HepG2 (cell line): Measurements from ENCODE around the gene ENTPD5. TPM values are rescaled to one million over a fixed set of nuclear protein-coding genes. Genes with fewer than 3 reads are reported as not detected.

Experiments
- ARNTL ChIP-seq: sonication (generic); formaldehyde crosslinking; IDR thresholded peaks from 2 replicates; pipeline ENCODE4 v1.4.0; 2020; ENCODE audit warnings: mild to moderate bottlenecking, missing genetic modification reagents
- BATF2 ChIP-seq: sonication (generic); formaldehyde crosslinking; IDR thresholded peaks from 2 replicates; pipeline ENCODE4 v1.8.0; 2022; ENCODE audit warnings: mild to moderate bottlenecking, missing genetic modification reagents, moderate library complexity
- FOXP1 ChIP-seq, 2 experiments: fragments of 450-650 bp in 1 of 2; IDR thresholded peaks; 2 replicates each; pipeline ENCODE4 v1.6.1; 2017 to 2018; ENCODE audit warnings: antibody characterized with exemption in 1 of 2
- HDAC6 ChIP-seq: fragments of 200-600 bp; sonication (generic); IDR thresholded peaks from 2 replicates; pipeline ENCODE4 v1.7.0; 2017; ENCODE audit warnings: mild to moderate bottlenecking, antibody characterized with exemption, low read length, low read depth
- MEIS1 ChIP-seq: sonication (generic); formaldehyde crosslinking; IDR thresholded peaks from 2 replicates; pipeline ENCODE4 v1.9.0; 2021; ENCODE audit warnings: mild to moderate bottlenecking, missing genetic modification reagents, moderate library complexity, borderline replicate concordance
- MXD4 ChIP-seq: IDR thresholded peaks from 2 replicates; pipeline ENCODE4 v1.6.1; 2016; ENCODE audit warnings: mild to moderate bottlenecking, missing biosample characterization, missing genetic modification reagents
- MZF1 ChIP-seq: sonication (generic); formaldehyde crosslinking; IDR thresholded peaks from 2 replicates; pipeline ENCODE4 v1.8.1; 2023; ENCODE audit warnings: mild to moderate bottlenecking, missing genetic modification reagents, borderline replicate concordance
- SIN3A ChIP-seq: IDR thresholded peaks from 2 replicates; pipeline ENCODE4 v1.6.1; 2011; ENCODE audit warnings: low read depth, mild to moderate bottlenecking, control low read depth, low read length, borderline replicate concordance
- ZC3H4 ChIP-seq: sonication (generic); formaldehyde crosslinking; IDR thresholded peaks from 2 replicates; pipeline ENCODE4 v1.4.0; 2020; ENCODE audit warnings: missing genetic modification reagents, borderline replicate concordance
- ZKSCAN1 ChIP-seq: fragments of 150-350 bp; IDR thresholded peaks from 2 replicates; pipeline ENCODE4 v1.6.1; 2014; ENCODE audit warnings: low read length
- ZNF572 ChIP-seq: sonication (generic); formaldehyde crosslinking; IDR thresholded peaks from 2 replicates; pipeline ENCODE4 v1.5.1; 2020; ENCODE audit warnings: mild to moderate bottlenecking, missing genetic modification reagents
- ZNF644 ChIP-seq: IDR thresholded peaks from 2 replicates; pipeline ENCODE4 v1.6.1; 2016; ENCODE audit warnings: low read depth
- ZNF713 ChIP-seq: sonication (generic); formaldehyde crosslinking; IDR thresholded peaks from 2 replicates; pipeline ENCODE4 v1.4.0; 2020; ENCODE audit warnings: mild to moderate bottlenecking, missing genetic modification reagents
- ZSCAN29 ChIP-seq: sonication (generic); formaldehyde crosslinking; conservative IDR thresholded peaks from 2 replicates; pipeline ENCODE4 v1.4.0; 2020; ENCODE audit warnings: mild to moderate bottlenecking, missing genetic modification reagents
- polyA plus RNA-seq, 8 experiments: library from polyadenylated mRNA; depleted of rRNA in 3 of 8; stranded (reverse) in 7 of 8; unstranded in 1 of 8; fragments of >200 nt; fragmentation: Illumina TruSeq in 4 of 8; extraction: Trizol in 4 of 8; gene quantifications; 2 replicates each; pipeline versions ENCODE4 v1.2.1 to v1.2.3, GENCODE V29; 2011 to 2016; ENCODE audit warnings: low read depth in 4 of 8, missing spikeins in 1 of 8, mixed read lengths in 1 of 8; ENCODE audit not compliant: insufficient read depth in 1 of 8
- total RNA-seq, 5 experiments: library from RNA; depleted of rRNA; stranded (reverse); fragments of >200 nt; fragmentation: Illumina TruSeq; extraction: Trizol; gene quantifications; 2 replicates each; pipeline ENCODE4 v1.2.3, GENCODE V29; 2016; ENCODE audit warnings: low read depth in 1 of 5
- TF ChIP-seq, protein P1 (sequence below): sonication (generic); formaldehyde crosslinking; IDR thresholded peaks from 2 replicates; pipeline ENCODE4 v1.4.0; 2020; ENCODE audit warnings: mild to moderate bottlenecking, missing genetic modification reagents
- TF ChIP-seq, protein P2 (sequence below): sonication (generic); formaldehyde crosslinking; conservative IDR thresholded peaks from 2 replicates; pipeline ENCODE4 v1.4.0; 2020; ENCODE audit warnings: missing genetic modification reagents
- TF ChIP-seq, protein P3 (sequence below): sonication (generic); formaldehyde crosslinking; IDR thresholded peaks from 2 replicates; pipeline ENCODE4 v1.4.0; 2020; ENCODE audit warnings: missing genetic modification reagents
- TF ChIP-seq, protein P4 (sequence below): sonication (generic); formaldehyde crosslinking; IDR thresholded peaks from 2 replicates; pipeline ENCODE4 v1.9.0; 2021; ENCODE audit warnings: missing genetic modification reagents, mild to moderate bottlenecking, borderline replicate concordance

Gene ENTPD5
- total and polyA plus RNA-seq, 2 of the 13 experiments (the other 11 are each of a cell fraction or from before 2014, with no cell fraction given) = 33.8 to 43.3 TPM

GRCh38 chr14:74018586-74019407 lies at the start of gene ENTPD5, which contains the start of gene BBOF1 (continued):
- TF ChIP-seq, protein P1, sequence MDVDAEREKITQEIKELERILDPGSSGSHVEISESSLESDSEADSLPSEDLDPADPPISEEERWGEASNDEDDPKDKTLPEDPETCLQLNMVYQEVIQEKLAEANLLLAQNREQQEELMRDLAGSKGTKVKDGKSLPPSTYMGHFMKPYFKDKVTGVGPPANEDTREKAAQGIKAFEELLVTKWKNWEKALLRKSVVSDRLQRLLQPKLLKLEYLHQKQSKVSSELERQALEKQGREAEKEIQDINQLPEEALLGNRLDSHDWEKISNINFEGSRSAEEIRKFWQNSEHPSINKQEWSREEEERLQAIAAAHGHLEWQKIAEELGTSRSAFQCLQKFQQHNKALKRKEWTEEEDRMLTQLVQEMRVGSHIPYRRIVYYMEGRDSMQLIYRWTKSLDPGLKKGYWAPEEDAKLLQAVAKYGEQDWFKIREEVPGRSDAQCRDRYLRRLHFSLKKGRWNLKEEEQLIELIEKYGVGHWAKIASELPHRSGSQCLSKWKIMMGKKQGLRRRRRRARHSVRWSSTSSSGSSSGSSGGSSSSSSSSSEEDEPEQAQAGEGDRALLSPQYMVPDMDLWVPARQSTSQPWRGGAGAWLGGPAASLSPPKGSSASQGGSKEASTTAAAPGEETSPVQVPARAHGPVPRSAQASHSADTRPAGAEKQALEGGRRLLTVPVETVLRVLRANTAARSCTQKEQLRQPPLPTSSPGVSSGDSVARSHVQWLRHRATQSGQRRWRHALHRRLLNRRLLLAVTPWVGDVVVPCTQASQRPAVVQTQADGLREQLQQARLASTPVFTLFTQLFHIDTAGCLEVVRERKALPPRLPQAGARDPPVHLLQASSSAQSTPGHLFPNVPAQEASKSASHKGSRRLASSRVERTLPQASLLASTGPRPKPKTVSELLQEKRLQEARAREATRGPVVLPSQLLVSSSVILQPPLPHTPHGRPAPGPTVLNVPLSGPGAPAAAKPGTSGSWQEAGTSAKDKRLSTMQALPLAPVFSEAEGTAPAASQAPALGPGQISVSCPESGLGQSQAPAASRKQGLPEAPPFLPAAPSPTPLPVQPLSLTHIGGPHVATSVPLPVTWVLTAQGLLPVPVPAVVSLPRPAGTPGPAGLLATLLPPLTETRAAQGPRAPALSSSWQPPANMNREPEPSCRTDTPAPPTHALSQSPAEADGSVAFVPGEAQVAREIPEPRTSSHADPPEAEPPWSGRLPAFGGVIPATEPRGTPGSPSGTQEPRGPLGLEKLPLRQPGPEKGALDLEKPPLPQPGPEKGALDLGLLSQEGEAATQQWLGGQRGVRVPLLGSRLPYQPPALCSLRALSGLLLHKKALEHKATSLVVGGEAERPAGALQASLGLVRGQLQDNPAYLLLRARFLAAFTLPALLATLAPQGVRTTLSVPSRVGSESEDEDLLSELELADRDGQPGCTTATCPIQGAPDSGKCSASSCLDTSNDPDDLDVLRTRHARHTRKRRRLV (CRISPR knock-in tag) = no peak
- no peak for TF ChIP-seq MXD4 (CRISPR knock-in tag)
- TF ChIP-seq FOXP1 (IDR thresholded peaks at IDR 0.05) = no peak
- no peak for TF ChIP-seq FOXP1 (CRISPR knock-in tag; IDR thresholded peaks at IDR 0.05)
- TF ChIP-seq BATF2 = no peak
- TF ChIP-seq, protein P2, sequence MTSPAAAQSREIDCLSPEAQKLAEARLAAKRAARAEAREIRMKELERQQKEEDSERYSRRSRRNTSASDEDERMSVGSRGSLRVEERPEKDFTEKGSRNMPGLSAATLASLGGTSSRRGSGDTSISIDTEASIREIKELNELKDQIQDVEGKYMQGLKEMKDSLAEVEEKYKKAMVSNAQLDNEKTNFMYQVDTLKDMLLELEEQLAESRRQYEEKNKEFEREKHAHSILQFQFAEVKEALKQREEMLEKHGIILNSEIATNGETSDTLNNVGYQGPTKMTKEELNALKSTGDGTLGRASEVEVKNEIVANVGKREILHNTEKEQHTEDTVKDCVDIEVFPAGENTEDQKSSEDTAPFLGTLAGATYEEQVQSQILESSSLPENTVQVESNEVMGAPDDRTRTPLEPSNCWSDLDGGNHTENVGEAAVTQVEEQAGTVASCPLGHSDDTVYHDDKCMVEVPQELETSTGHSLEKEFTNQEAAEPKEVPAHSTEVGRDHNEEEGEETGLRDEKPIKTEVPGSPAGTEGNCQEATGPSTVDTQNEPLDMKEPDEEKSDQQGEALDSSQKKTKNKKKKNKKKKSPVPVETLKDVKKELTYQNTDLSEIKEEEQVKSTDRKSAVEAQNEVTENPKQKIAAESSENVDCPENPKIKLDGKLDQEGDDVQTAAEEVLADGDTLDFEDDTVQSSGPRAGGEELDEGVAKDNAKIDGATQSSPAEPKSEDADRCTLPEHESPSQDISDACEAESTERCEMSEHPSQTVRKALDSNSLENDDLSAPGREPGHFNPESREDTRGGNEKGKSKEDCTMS (CRISPR knock-in tag) = no peak
- no peak for TF ChIP-seq ZC3H4 (CRISPR knock-in tag)
- TF ChIP-seq SIN3A = peak; percentile 61; the same call in 1 of the 2 replicates
- TF ChIP-seq ZNF572 = 0 out of 2 replicates have a peak, but pooled peaks have one; percentile 85
- TF ChIP-seq HDAC6 = no peak
- TF ChIP-seq ARNTL (CRISPR knock-in tag) = no peak
- 0 out of 2 replicates have a peak, but pooled peaks have one; percentile 22 for TF ChIP-seq MEIS1 (CRISPR knock-in tag)
- no peak for TF ChIP-seq MZF1 (CRISPR knock-in tag)
- TF ChIP-seq ZNF644 (CRISPR knock-in tag) = no peak
- TF ChIP-seq, protein P3, sequence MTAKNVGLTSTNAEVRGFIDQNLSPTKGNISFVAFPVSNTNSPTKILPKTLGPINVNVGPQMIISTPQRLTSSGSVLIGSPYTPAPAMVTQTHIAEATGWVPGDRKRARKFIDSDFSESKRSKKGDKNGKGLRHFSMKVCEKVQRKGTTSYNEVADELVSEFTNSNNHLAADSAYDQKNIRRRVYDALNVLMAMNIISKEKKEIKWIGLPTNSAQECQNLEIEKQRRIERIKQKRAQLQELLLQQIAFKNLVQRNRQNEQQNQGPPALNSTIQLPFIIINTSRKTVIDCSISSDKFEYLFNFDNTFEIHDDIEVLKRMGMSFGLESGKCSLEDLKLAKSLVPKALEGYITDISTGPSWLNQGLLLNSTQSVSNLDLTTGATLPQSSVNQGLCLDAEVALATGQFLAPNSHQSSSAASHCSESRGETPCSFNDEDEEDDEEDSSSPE (CRISPR knock-in tag) = peak; percentile 63; the same call in 1 of the 2 replicates
- TF ChIP-seq ZKSCAN1 = no peak
- TF ChIP-seq ZSCAN29 (CRISPR knock-in tag) = no peak
- no peak for TF ChIP-seq ZNF713 (CRISPR knock-in tag)
- TF ChIP-seq, protein P4, sequence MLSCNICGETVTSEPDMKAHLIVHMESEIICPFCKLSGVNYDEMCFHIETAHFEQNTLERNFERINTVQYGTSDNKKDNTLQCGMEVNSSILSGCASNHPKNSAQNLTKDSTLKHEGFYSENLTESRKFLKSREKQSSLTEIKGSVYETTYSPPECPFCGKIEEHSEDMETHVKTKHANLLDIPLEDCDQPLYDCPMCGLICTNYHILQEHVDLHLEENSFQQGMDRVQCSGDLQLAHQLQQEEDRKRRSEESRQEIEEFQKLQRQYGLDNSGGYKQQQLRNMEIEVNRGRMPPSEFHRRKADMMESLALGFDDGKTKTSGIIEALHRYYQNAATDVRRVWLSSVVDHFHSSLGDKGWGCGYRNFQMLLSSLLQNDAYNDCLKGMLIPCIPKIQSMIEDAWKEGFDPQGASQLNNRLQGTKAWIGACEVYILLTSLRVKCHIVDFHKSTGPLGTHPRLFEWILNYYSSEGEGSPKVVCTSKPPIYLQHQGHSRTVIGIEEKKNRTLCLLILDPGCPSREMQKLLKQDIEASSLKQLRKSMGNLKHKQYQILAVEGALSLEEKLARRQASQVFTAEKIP (CRISPR knock-in tag) = no peak
